Osteoblast (primary cell): ENCODE data around the gene TOB1. TPM values are rescaled to one million over a fixed set of nuclear protein-coding genes. Genes with fewer than 3 reads are reported as not detected.

Source experiments
- DNase-seq: peaks from one replicate; pipeline ENCODE4 v3.0.0; 2011; ENCODE audit warnings: low spot score, mixed read lengths; ENCODE audit not compliant: insufficient read length; ENCODE audit errors: missing footprints
- H2AFZ ChIP-seq: 2 replicates; pipeline ENCODE4 v1.6.0; 2011; ENCODE audit warnings: mild to moderate bottlenecking, low read length
- H3K27ac ChIP-seq: 2 replicates; pipeline ENCODE4 v1.5.1; 2011; ENCODE audit warnings: mild to moderate bottlenecking, low read depth, low read length, moderate library complexity
- H3K27me3 ChIP-seq: 2 replicates; pipeline ENCODE4 v1.6.0; 2012; ENCODE audit warnings: mild to moderate bottlenecking, control low read depth, inconsistent platforms, low read length, moderate library complexity; ENCODE audit not compliant: insufficient read depth
- H3K36me3 ChIP-seq: 2 replicates; pipeline ENCODE4 v1.5.1; 2011; ENCODE audit warnings: mild to moderate bottlenecking, low read length, control low read depth, moderate library complexity; ENCODE audit not compliant: insufficient read depth
- H3K4me1 ChIP-seq: 2 replicates; pipeline ENCODE4 v1.5.1; 2011; ENCODE audit warnings: mild to moderate bottlenecking, low read length, control low read depth, moderate library complexity; ENCODE audit not compliant: insufficient read depth
- H3K4me2 ChIP-seq: 2 replicates; pipeline ENCODE4 v1.6.0; 2011; ENCODE audit warnings: mild to moderate bottlenecking, low read length; ENCODE audit not compliant: insufficient read depth
- H3K4me3 ChIP-seq: fragments of 200-600 bp; sonication (generic); 3 replicates; pipeline ENCODE4 v1.5.1; 2012; ENCODE audit warnings: mild to moderate bottlenecking, low read length, inconsistent platforms; ENCODE audit not compliant: insufficient read depth
- H3K79me2 ChIP-seq: 2 replicates; pipeline ENCODE4 v1.6.0; 2012; ENCODE audit warnings: mild to moderate bottlenecking, low read length, control low read depth, inconsistent platforms; ENCODE audit not compliant: insufficient read depth
- H3K9me3 ChIP-seq: 2 replicates; pipeline ENCODE4 v1.5.1; 2011; ENCODE audit warnings: low read depth, low read length, control low read depth
- H4K20me1 ChIP-seq: 2 replicates; pipeline ENCODE4 v1.6.0; 2012; ENCODE audit warnings: mild to moderate bottlenecking, low read length, control low read depth; ENCODE audit not compliant: insufficient read depth
- total RNA-seq: library from RNA; depleted of rRNA; stranded (reverse); fragments of >200 nt; gene quantifications from 2 replicates; pipeline ENCODE4 v1.2.3, GENCODE V29; 2012
- TF ChIP-seq, protein P1 (sequence below): IDR thresholded peaks from 2 replicates; pipeline ENCODE4 v1.5.1; 2011; ENCODE audit warnings: mild to moderate bottlenecking, low read depth, low read length, moderate library complexity; ENCODE audit errors: extremely low read depth

TOB1 gene
- total RNA-seq, 1 donor, result 18.8 TPM

DNA sequence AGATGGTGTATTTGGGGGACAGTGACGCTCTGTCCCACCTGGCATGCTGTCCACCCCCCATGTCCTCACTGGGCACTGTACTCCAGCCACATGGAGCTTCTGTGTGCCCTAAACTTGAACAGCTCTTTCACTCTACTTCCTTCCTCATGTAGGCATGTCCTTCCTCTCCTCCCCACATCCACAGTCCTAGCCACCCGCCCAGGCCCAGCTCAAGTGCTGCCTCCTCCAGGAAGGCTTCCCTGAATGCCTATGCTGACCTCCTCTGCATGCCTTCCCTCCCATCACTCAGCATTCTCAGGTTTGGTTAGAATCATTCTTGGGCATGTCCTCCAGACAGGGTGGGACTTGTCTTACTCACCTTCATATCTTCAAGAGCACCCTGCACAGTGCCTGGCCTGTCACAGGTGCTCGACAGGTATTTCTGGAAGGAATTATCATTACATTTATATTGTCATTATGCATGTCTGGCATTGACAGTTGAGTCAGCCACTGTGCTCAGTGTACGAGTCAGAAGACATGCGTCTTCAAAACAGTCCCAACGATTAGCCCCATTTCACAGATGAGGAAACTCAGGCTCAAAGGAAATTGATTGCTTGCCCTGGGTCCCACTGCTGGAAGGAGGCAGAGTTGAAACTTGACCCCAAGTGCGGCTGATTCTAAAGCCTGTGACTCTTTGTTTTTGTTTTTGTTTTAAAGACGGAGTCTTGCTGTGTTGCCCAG lies 42.1 kb upstream of the TOB1 start:
- Histone ChIP-seq H3K4me1 (peaks cover 17% of the 10 kb centered on the region), H3K36me3 (no peaks in the 10 kb centered on the region), H3K27ac (no peak overlapping the region), H3K27me3 (peaks cover 5% of the 10 kb centered on the region), H2AFZ (no peak overlapping the region), H3K79me2 (no peaks in the 10 kb centered on the region), H4K20me1 (no peaks in the 10 kb centered on the region), H3K4me3 (no peak overlapping the region), H3K4me2 (no peak overlapping the region), H3K9me3 (no peaks in the 10 kb centered on the region)
- TF ChIP-seq, protein P1, sequence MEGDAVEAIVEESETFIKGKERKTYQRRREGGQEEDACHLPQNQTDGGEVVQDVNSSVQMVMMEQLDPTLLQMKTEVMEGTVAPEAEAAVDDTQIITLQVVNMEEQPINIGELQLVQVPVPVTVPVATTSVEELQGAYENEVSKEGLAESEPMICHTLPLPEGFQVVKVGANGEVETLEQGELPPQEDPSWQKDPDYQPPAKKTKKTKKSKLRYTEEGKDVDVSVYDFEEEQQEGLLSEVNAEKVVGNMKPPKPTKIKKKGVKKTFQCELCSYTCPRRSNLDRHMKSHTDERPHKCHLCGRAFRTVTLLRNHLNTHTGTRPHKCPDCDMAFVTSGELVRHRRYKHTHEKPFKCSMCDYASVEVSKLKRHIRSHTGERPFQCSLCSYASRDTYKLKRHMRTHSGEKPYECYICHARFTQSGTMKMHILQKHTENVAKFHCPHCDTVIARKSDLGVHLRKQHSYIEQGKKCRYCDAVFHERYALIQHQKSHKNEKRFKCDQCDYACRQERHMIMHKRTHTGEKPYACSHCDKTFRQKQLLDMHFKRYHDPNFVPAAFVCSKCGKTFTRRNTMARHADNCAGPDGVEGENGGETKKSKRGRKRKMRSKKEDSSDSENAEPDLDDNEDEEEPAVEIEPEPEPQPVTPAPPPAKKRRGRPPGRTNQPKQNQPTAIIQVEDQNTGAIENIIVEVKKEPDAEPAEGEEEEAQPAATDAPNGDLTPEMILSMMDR, result no peak
- DNase-seq, result no peak

DNA sequence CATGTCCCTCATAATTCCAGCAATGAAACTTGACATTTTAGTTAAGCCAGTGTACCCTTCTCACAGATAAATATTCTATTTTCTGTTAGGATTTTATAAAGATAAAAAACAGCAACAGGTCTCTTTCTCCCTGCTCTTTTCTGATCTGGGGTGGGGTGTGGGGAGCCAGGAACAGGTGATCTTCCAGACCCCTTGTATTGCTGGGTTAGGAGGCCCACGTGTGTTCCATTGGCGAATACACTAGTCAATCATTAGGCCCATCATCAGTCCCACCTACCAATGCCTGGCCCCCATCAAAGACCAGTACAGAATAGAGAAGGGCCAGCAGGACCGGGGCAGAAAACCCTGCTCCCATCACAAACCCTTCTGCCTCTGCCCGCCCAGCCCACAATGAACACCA lies 40.3 kb upstream of the TOB1 start:
- DNase-seq, result no peak
- no peak overlapping the region for H2AFZ ChIP-seq
- H3K79me2 ChIP-seq, result no peaks in the 10 kb centered on the region
- H3K36me3 ChIP-seq, result no peaks in the 10 kb centered on the region
- TF ChIP-seq, protein P1, result no peak
- peaks cover 17% of the 10 kb centered on the region for H3K4me1 ChIP-seq
- H4K20me1 ChIP-seq, result no peaks in the 10 kb centered on the region
- no peaks in the 10 kb centered on the region for H3K9me3 ChIP-seq
- H3K4me2 ChIP-seq, result no peak overlapping the region
- H3K4me3 ChIP-seq, result no peak overlapping the region
- H3K27me3 ChIP-seq, result peaks cover 5% of the 10 kb centered on the region
- no peak overlapping the region for H3K27ac ChIP-seq

DNA sequence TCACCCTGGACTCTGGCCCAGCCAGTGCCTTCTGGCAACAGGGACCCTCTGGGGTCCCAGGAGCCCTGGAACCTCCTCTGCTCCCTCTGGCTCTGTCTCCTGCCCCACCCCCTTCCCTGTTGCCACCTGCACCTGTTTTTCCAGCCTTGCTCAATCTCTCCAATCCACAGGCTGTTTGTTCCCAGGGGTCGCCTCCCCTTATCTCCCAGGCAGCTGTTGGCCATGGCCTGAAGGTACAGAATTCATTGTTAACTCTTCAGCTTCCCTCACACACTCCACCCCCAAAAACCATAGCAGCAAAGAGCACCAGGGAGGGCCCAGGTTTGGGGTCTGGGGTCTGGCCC lies 39.3 kb upstream of the TOB1 start:
- no peaks in the 10 kb centered on the region for H3K36me3 ChIP-seq
- no peak overlapping the region for H3K4me2 ChIP-seq
- peaks cover 17% of the 10 kb centered on the region for H3K4me1 ChIP-seq
- no peak overlapping the region for H3K27ac ChIP-seq
- H3K79me2 ChIP-seq, result no peaks in the 10 kb centered on the region
- no peak overlapping the region for H3K4me3 ChIP-seq
- no peaks in the 10 kb centered on the region for H4K20me1 ChIP-seq
- H3K27me3 ChIP-seq, result peaks cover 5% of the 10 kb centered on the region
- no peaks in the 10 kb centered on the region for H3K9me3 ChIP-seq
- TF ChIP-seq, protein P1, result no peak
- no peak for DNase-seq
- H2AFZ ChIP-seq, result no peak overlapping the region

DNA sequence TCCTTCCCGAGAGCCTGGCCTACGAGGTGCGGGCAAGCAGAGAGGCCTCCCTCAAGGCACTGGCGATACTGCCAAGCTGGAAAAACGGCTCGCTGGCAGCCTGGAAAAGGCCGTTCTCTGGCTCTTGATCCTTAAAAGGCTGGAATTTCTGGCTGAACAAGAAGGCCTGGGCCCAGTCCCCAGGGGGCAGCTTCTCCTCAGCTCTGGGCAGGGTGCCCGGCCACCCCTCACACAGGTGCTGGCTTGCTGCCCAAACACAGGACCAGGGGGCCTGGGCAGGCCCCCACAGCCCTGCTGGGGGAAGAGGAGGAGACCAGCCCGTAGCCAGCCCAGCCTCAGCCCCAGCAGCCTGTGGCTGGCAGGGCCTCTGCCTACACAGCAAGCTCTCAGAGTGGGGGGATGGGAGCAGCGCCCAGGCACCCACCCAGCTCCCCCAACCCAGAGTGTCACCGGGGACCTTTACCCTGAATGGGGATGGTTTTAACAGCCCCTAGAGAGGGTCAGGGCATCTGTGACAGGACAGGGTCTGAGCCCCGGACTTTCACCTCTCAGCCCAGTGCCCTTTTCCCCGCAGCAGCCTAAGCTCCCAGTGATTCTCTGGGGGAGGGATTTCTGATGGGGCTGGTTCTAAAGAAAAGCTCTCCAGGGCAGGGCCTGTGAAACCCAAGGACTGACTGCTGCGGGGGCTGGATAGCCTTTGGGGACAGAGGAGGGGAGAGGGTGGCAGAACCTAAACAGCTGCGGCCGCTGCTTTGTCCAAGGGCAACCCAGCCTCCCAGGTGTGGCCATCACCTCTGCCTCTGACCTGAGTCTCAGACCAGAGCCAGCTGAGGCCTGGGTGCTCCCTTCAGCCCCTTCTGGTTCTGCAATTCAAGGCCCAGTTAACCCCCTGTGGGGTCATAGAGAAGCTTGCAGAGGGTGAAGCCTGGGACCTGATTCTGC lies 38.6 kb upstream of the TOB1 start:
- H3K27ac ChIP-seq, result peak overlapping the region; percentile 57
- DNase-seq, result no peak
- H3K4me2 ChIP-seq, result peak overlapping the region; percentile 10

More for the DNA sequence above, 38.6 kb upstream of the TOB1 start:
- no peaks in the 10 kb centered on the region for H3K79me2 ChIP-seq
- no peaks in the 10 kb centered on the region for H3K9me3 ChIP-seq
- H3K4me3 ChIP-seq, result no peak overlapping the region
- H3K36me3 ChIP-seq, result no peaks in the 10 kb centered on the region
- peaks cover 17% of the 10 kb centered on the region for H3K4me1 ChIP-seq
- TF ChIP-seq, protein P1, result no peak
- H4K20me1 ChIP-seq, result no peaks in the 10 kb centered on the region
- peak overlapping the region; percentile 82 for H2AFZ ChIP-seq
- H3K27me3 ChIP-seq, result peaks cover under 1% of the 10 kb centered on the region
